OCI-LY3 (cell line): ENCODE measurements around the gene RNF144A.

ENCODE experiments used
- H2AFZ ChIP-seq: fragments of 200-600, 300-600 bp; shearing (Covaris generic); 2 replicates; pipeline ENCODE4 v1.6.0; 2014; ENCODE audit warnings: antibody characterized with exemption, low read depth, low read length
- H3K27ac ChIP-seq: fragments of 200-600, 300-600 bp; sonication (generic); 2 replicates; pipeline ENCODE4 v1.5.1; 2014; ENCODE audit warnings: mild to moderate bottlenecking, low read length, moderate library complexity, mixed read lengths
- H3K27me3 ChIP-seq: fragments of 200-600, 300-600 bp; sonication (generic); 2 replicates; pipeline ENCODE4 v1.6.1; 2014; ENCODE audit warnings: low read depth, low read length, mixed read lengths
- H3K36me3 ChIP-seq: fragments of 200-600, 300-600 bp; sonication (generic); replicated peaks from 2 replicates; pipeline ENCODE3; 2014; ENCODE audit warnings: low read depth, low read length, mixed read lengths
- H3K4me1 ChIP-seq: fragments of 300-600, 200-600 bp; sonication (generic); 2 replicates; pipeline ENCODE4 v1.6.1; 2014; ENCODE audit warnings: low read length, mixed read lengths
- H3K4me2 ChIP-seq: fragments of 200-600, 300-600 bp; sonication (generic); 2 replicates; pipeline ENCODE4 v1.6.1; 2014; ENCODE audit warnings: low read length, mixed read lengths
- H3K4me3 ChIP-seq: fragments of 300-600, 200-600 bp; sonication (generic); 2 replicates; pipeline ENCODE4 v1.5.1; 2014; ENCODE audit warnings: antibody characterized with exemption, mild to moderate bottlenecking, low read length, moderate library complexity
- H3K79me2 ChIP-seq: fragments of 300-600, 200-600 bp; shearing (Covaris generic); 2 replicates; pipeline ENCODE4 v1.6.1; 2014; ENCODE audit warnings: mild to moderate bottlenecking, low read length, mixed read lengths
- H3K9ac ChIP-seq: fragments of 300-600, 200-600 bp; shearing (Covaris generic); 2 replicates; pipeline ENCODE4 v1.6.0; 2014; ENCODE audit warnings: mild to moderate bottlenecking, low read length, moderate library complexity
- H3K9me3 ChIP-seq: fragments of 200-600, 300-600 bp; shearing (Covaris generic); 2 replicates; pipeline ENCODE4 v1.6.1; 2014; ENCODE audit warnings: low read length, mixed read lengths; ENCODE audit not compliant: insufficient read depth
- H4K20me1 ChIP-seq: fragments of 200-600, 300-600 bp; sonication (generic); 2 replicates; pipeline ENCODE4 v1.6.1; 2016; ENCODE audit warnings: low read length, mixed read lengths; ENCODE audit not compliant: insufficient read depth
- EZH2phosphoT487 ChIP-seq: fragments of 200-600 bp; shearing (Covaris generic); IDR thresholded peaks from 2 replicates; pipeline ENCODE4 v1.6.1; 2018; ENCODE audit warnings: antibody characterized with exemption, mixed run types, low read depth
- TF ChIP-seq, protein P1 (sequence below): fragments of 200-600, 300-600 bp; sonication (generic); IDR thresholded peaks from 2 replicates; pipeline ENCODE4 v1.5.1; 2014; ENCODE audit warnings: antibody characterized with exemption, low read length, low read depth

The RNF144A gene

GRCh38 chr2:7020468-7020867 lies 103.3 kb downstream of the RNF144A start:
- H3K4me1 ChIP-seq = no peaks in the 10 kb centered on the region
- no peaks in the 10 kb centered on the region for H3K36me3 ChIP-seq
- H3K27me3 ChIP-seq = peaks cover 4% of the 10 kb centered on the region; the same call in 1 of the 2 replicates
- TF ChIP-seq EZH2phosphoT487 = no peak
- TF ChIP-seq, protein P1, sequence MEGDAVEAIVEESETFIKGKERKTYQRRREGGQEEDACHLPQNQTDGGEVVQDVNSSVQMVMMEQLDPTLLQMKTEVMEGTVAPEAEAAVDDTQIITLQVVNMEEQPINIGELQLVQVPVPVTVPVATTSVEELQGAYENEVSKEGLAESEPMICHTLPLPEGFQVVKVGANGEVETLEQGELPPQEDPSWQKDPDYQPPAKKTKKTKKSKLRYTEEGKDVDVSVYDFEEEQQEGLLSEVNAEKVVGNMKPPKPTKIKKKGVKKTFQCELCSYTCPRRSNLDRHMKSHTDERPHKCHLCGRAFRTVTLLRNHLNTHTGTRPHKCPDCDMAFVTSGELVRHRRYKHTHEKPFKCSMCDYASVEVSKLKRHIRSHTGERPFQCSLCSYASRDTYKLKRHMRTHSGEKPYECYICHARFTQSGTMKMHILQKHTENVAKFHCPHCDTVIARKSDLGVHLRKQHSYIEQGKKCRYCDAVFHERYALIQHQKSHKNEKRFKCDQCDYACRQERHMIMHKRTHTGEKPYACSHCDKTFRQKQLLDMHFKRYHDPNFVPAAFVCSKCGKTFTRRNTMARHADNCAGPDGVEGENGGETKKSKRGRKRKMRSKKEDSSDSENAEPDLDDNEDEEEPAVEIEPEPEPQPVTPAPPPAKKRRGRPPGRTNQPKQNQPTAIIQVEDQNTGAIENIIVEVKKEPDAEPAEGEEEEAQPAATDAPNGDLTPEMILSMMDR = no peak
- H3K27ac ChIP-seq = no peak overlapping the region
- H3K9me3 ChIP-seq = no peaks in the 10 kb centered on the region
- no peak overlapping the region for H3K4me2 ChIP-seq
- no peaks in the 10 kb centered on the region for H4K20me1 ChIP-seq
- H3K79me2 ChIP-seq = no peaks in the 10 kb centered on the region
- H3K9ac ChIP-seq = no peak overlapping the region
- no peak overlapping the region for H3K4me3 ChIP-seq
- no peak overlapping the region for H2AFZ ChIP-seq

- H3K4me1 ChIP-seq = no peaks in the 10 kb centered on the region
- no peaks in the 10 kb centered on the region for H3K79me2 ChIP-seq
- no peak overlapping the region for H3K4me2 ChIP-seq
- no peak overlapping the region for H3K27ac ChIP-seq
- H3K9me3 ChIP-seq = no peaks in the 10 kb centered on the region
- no peaks in the 10 kb centered on the region for H3K36me3 ChIP-seq
- no peaks in the 10 kb centered on the region for H4K20me1 ChIP-seq
- H3K4me3 ChIP-seq = no peak overlapping the region
- H2AFZ ChIP-seq = no peak overlapping the region
- H3K27me3 ChIP-seq = peaks cover 4% of the 10 kb centered on the region; the same call in 1 of the 2 replicates
- no peak overlapping the region for H3K9ac ChIP-seq
- TF ChIP-seq, protein P1 = no peak
- TF ChIP-seq EZH2phosphoT487 = no peak
These were observed 103.8 kb downstream of the RNF144A start for GRCh38 chr2:7020939-7021470.

DNA sequence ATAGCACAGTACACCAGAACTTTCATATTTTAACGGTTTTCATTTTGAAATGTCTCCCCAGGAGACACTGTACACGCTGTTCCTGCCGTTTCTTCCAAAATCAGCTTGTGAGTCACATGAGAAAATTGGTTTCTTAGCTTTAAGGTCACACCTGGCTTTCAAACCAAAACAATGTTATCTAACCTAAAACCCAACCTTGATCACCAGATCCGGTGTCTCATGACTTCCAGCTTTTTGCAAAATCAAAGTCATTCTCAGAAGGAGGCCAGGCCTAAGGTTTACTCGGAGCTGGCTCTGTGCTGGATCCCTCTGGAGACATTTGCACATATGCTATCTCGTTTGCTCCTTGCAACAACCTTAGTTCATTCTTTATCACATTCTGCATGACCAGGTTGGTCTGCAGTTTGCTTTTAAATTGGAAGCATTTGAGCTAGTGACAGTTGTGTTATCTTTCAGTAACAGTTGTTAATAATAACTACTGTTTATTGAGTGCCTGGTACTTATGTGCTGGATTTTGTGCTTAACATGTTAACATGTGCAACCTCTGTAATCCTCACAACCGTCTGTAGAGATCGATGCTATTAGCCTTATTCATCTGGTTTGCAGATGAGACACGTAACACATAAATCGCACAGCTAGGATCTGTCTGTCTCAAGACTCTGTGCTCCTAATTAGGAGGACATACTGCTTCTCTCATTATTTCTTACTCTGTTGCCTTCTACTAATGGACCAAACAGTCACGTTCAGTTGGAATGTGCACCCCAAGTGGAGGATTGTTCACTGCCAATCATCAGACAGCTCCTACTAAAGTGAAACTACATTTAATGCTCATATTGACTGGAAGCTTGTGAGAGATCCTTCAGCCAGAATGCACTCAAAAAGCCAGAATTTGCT lies 105.5 kb downstream of the RNF144A start:
- no peak overlapping the region for H3K4me2 ChIP-seq

DNA sequence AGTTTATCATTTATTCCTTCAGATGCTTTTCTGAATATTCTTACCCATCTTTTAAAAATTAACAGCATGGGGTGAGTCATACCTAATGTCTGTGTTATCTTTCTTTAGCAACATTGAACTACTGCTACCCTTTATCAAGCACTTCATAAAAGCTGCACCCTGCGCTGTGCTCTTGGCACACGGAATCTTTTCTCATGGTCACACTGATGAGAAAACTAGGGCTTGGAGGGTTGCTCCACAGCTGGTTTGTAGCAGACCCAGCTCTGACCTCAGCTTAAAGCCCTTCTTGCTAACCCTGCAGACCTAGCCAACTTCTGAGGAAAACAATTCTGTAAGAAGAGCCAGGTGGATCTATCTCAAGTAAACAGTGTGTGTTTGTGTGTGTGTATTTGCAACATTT lies 106.3 kb downstream of the RNF144A start:
- no peak overlapping the region for H3K9ac ChIP-seq
- no peaks in the 10 kb centered on the region for H3K79me2 ChIP-seq
- H3K9me3 ChIP-seq = no peaks in the 10 kb centered on the region
- TF ChIP-seq, protein P1 = no peak
- no peak overlapping the region for H3K27ac ChIP-seq
- H3K36me3 ChIP-seq = no peaks in the 10 kb centered on the region
- H3K4me2 ChIP-seq = no peak overlapping the region
- no peaks in the 10 kb centered on the region for H4K20me1 ChIP-seq
- no peaks in the 10 kb centered on the region for H3K27me3 ChIP-seq
- H2AFZ ChIP-seq = no peak overlapping the region
- H3K4me3 ChIP-seq = no peak overlapping the region
- no peaks in the 10 kb centered on the region for H3K4me1 ChIP-seq

More for the DNA sequence above, 105.5 kb downstream of the RNF144A start:
- no peak for TF ChIP-seq EZH2phosphoT487
- TF ChIP-seq, protein P1 = no peak
- H3K9me3 ChIP-seq = no peaks in the 10 kb centered on the region
- H3K27ac ChIP-seq = no peak overlapping the region
- no peaks in the 10 kb centered on the region for H4K20me1 ChIP-seq
- H3K36me3 ChIP-seq = no peaks in the 10 kb centered on the region
- no peak overlapping the region for H3K9ac ChIP-seq
- H3K27me3 ChIP-seq = no peaks in the 10 kb centered on the region
- H2AFZ ChIP-seq = no peak overlapping the region
- H3K79me2 ChIP-seq = no peaks in the 10 kb centered on the region
- no peak overlapping the region for H3K4me3 ChIP-seq
- no peaks in the 10 kb centered on the region for H3K4me1 ChIP-seq
